HS-27A (cell line): ENCODE data around the gene COTL1.
"Not testable (repeated sequence)": the region's sequence is repeated elsewhere in the genome, so short reads cannot be mapped to it uniquely, and the experiment has no call there.

Experiments
- DNase-seq: peaks from one replicate; pipeline ENCODE4 v3.0.0-alpha.2; 2012; ENCODE audit warnings: low read depth, missing footprints

Gene COTL1

GRCh38 chr16:84528322-84528721 is 89.6 kb downstream of the COTL1 start:
- DNase-seq = no peak

DNA sequence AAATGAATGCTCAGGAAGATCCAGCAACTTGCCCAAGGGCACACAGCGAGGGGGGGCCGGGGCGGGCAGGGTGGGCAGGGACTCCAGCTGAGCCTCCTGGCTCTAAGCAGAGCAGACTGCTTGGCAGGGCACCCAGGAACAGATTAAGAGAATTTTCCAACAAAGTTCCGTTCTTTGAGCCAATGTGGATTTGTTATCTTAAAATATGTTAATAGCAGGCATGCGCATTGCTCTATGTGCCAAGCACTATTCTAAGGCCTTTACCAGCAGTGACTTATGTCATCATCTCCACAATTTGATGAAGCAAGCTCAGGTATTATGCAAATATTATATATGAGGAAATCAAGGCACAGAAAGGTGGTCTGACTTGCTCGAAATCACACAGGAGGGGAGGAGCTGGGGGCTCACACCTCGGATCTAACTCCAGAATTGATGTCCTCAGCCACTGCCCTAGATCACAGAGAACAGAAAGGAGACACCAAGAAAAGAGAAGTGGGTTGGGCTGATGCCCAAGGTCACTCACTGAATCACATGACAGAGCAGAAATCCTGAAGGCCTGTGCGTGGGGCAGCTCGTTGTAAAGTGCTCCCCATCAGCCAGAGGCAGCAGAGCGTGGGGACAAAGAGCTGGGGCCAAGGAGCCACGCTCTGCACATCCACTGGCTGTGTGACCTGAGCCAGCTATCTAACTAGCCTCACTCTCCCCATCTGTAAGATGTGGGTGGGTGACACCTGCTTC is 90.2 kb downstream of the COTL1 start:
- DNase-seq = no peak

DNA sequence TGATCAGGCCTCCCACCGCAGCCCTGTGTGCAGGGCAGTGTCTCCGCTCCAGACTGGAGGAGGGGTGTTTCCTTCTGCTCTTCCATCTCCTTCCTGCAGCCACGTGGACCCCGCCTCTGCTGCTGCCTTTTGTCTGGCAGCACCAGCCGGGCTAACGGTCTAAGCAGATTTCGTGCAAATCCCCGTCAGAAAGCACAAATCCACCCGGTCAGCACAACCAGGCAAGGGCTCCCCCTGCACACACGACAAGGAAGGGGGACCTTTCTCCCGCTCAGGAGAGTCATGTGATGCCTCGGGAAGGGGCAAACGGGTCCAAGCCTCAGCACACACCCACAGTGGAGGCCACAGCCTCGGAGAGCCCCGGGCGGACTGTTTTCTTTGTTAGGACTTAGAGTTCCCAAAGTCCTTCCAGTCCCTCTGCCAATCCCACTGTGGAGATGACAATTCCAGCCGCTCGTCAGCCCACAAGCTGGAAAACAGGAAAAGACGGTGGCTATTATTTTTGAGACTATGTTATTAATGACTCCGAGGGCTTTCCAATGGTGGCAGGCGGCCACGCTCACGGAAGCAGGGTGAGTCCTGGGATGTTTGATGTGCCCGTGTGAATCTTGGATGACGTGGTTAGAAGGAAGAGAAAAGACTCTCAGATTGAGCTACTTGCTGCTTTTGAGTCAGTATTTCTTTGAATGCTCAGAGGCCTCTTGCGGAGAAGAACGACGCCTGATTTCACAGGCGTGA is 90.9 kb downstream of the COTL1 start:
- DNase-seq = no peak

DNA sequence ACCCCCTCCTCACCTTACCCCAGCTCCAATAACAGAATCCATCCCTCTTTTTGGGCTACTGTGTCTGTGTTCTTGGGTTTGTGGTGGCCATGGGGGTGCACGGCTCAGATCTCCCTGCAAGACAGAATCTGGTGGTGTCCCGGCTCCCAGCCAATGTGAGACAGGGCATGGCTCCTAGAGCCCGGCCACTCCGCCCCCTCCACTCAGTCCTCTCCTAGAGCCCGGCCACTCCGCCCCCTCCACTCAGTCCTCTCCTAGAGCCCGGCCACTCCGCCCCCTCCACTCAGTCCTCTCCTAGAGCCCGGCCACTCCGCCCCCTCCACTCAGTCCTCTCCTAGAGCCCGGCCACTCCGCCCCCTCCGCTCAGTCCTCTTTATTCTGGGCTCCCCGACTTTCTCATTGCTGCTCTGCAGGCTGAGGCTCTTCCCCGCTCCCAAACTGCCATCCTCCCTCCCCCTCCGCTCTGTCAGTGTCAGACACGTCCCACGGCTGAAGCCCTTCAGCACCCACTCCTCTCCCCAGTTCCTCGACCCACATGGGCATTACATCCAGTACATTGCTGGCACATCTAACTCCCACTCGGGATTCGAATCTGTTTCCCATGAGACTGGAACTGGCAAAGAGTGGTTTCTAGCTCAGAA is 92.8 kb downstream of the COTL1 start:
- not testable (repeated sequence) for DNase-seq

DNA sequence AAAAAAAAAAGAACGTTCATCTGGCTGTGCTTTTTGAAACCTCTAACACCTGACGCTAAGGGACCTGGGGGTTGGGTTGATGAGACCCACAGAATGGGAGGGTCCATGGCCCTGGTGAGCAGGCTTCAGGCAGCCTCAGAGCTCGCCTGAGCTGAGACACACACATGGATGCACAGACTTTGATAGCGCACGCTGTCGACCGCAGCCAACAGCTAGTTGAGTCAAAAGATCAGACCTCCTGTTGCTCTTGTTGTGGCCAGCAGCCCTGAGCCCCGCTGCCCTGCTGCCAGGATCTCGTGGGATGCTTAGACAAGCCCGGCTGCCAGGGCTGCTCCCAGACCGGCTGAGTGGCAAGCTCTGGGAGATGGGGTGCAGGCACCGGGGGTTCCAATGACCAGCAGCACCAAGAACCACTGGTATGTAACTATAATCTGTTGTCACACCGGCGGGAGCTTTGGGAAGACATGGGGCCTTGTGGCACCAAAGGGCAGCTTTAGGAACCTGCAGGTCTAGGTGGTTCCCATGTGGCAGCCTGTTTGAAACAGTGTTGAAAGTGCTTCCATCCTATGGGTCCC is 93.4 kb downstream of the COTL1 start:
- no peak for DNase-seq

DNA sequence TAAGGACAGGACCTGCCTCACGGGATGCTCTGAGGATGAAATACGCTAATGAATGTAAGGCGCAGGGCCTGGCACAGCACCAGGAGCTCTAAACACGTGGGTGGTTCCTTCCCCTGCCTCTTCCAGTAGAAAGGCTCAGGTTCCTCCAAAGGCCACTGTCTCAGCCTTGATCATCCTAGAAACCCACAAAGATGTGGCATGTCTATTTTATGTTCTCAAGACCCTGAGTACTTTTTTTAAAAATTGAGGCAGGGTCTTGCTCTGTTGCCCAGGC is 96.4 kb downstream of the COTL1 start:
- no peak for DNase-seq

GRCh38 chr16:84520725-84521496 is 97.0 kb downstream of the COTL1 start:
- DNase-seq = no peak

- no peak for DNase-seq
Observed at GRCh38 chr16:84519855-84520254, 98.0 kb downstream of the COTL1 start.

DNA sequence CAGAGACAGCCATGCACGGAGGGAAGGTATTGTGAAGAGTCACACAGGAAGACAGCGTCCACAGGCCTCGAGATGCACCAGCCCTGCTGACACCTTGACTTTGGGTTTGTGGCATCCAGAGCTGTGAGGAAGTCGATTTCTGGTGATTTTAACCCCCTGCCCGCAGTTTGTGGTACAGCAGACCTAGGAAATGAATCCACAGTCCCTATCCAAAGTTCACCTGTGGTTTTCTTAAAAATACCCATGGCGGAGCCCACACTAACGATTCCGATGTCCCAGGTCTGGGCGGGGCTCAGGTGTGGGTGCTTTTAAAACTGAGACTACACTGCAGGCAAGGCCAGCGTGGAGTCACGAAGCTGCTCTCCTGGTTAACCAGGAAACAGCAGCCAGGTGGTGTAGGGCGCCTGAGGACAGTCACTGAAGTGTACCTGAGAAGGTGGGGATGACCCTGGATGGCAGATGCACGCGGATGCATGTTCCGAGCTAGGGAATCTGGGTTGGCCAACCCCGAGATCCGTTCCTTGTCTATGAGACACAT is 99.0 kb downstream of the COTL1 start:
- no peak for DNase-seq

GRCh38 chr16:84518220-84518619 is 99.7 kb downstream of the COTL1 start:
- not testable (repeated sequence) for DNase-seq

- DNase-seq = no peak
Observed at GRCh38 chr16:84517366-84517765, 100.5 kb downstream of the COTL1 start.
